DND-41 (cell line): ENCODE data around the gene DGKG.

Experiments
- CTCF ChIP-seq: IDR thresholded peaks from 2 replicates; pipeline ENCODE4 v1.5.1; 2012; ENCODE audit warnings: borderline replicate concordance, low read length, moderate library complexity, mild to moderate bottlenecking; ENCODE audit not compliant: poor library complexity, severe bottlenecking; ENCODE audit errors: extremely low read depth
- EZH2 ChIP-seq: IDR thresholded peaks from 3 replicates; pipeline ENCODE4 v1.6.1; 2012; ENCODE audit warnings: borderline replicate concordance, low read depth, mild to moderate bottlenecking, moderate library complexity, low read length, inconsistent platforms; ENCODE audit not compliant: severe bottlenecking

GRCh38 chr3:186368717-186369116 is 6.7 kb upstream of the DGKG start:
- TF ChIP-seq CTCF = no peak
- no peak for TF ChIP-seq EZH2
